Caco-2 (cell line): ENCODE measurements around the gene TLE7. TPM values are rescaled to one million over a fixed set of nuclear protein-coding genes. Genes with fewer than 3 reads are reported as not detected.

ENCODE experiments used
- BruUV-seq: library from RNA; stranded (reverse); fragments of 400-500 nt; replicated peaks from 2 replicates; lab custom pipeline; 2021; lab: Mats Ljungman, UMichigan
- CTCF ChIA-PET: fragments of 300-600 bp; sonication (Branson Sonifier 250); formaldehyde crosslinking; loops from one replicate; lab custom pipeline; 2022; ENCODE audit warnings: antibody characterized with exemption; lab: Charles Lee
- POLR2A ChIA-PET: fragments of 300-600 bp; sonication (Branson Sonifier 250); formaldehyde crosslinking; loops from one replicate; lab custom pipeline; 2022; ENCODE audit warnings: antibody characterized with exemption; lab: Charles Lee
- DNase-seq, 2 experiments: peaks; one replicate each; pipeline versions ENCODE4 v3.0.0 to v3.0.0-alpha.2; 2020 to 2022
- H3K27me3 ChIP-seq: replicated peaks from 2 replicates; pipeline ENCODE4 v1.6.0; 2011; ENCODE audit warnings: low read length; ENCODE audit not compliant: control insufficient read depth, insufficient read depth
- H3K36me3 ChIP-seq: 2 replicates; pipeline ENCODE4 v1.5.1; 2011; ENCODE audit warnings: low read length; ENCODE audit not compliant: control insufficient read depth, insufficient read depth
- H3K4me1 ChIP-seq: fragments of 250-450 bp; sonication (Bioruptor Pico); 2 replicates; pipeline ENCODE4 v1.5.1; 2020; ENCODE audit warnings: mild to moderate bottlenecking
- H3K4me3 ChIP-seq: 2 replicates; pipeline ENCODE4 v1.5.1; 2011; ENCODE audit warnings: low read depth, mild to moderate bottlenecking, control low read depth, low read length
- H3K9me3 ChIP-seq: fragments of 250-450 bp; sonication (Bioruptor Pico); 2 replicates; pipeline ENCODE4 v1.5.1; 2020; ENCODE audit warnings: mild to moderate bottlenecking, moderate library complexity
- H3K27ac Mint-ChIP-seq: one replicate; pipeline ENCODE4 v1.8.0; 2022; ENCODE audit warnings: mixed read lengths; ENCODE audit not compliant: unreplicated experiment
- H3K27me3 Mint-ChIP-seq: one replicate; pipeline ENCODE4 v1.8.0; 2022; ENCODE audit warnings: mixed read lengths; ENCODE audit not compliant: insufficient read depth, unreplicated experiment
- H3K36me3 Mint-ChIP-seq: one replicate; pipeline ENCODE4 v1.8.0; 2022; ENCODE audit warnings: mild to moderate bottlenecking, mixed read lengths; ENCODE audit not compliant: insufficient read depth, unreplicated experiment
- H3K4me1 Mint-ChIP-seq: one replicate; pipeline ENCODE4 v1.8.0; 2022; ENCODE audit warnings: low read depth, mixed read lengths; ENCODE audit not compliant: unreplicated experiment
- H3K4me3 Mint-ChIP-seq: one replicate; pipeline ENCODE4 v1.8.0; 2022; ENCODE audit warnings: mild to moderate bottlenecking, moderate library complexity, mixed read lengths; ENCODE audit not compliant: unreplicated experiment
- H3K9me3 Mint-ChIP-seq: one replicate; pipeline ENCODE4 v1.8.0; 2022; ENCODE audit warnings: mixed read lengths; ENCODE audit not compliant: unreplicated experiment
- intact Hi-C: fragments of 100-400 bp; cut with micrococcal nuclease; formaldehyde crosslinking; loops from one replicate; pipeline ENCODE4 v1.10.0; 2022; ENCODE audit not compliant: unreplicated experiment
- total RNA-seq: library from RNA; stranded (reverse); gene quantifications from 2 replicates; pipeline ENCODE4 v1.2.3, GENCODE V29; 2022
- TF ChIP-seq, protein P1 (sequence below), 2 experiments: fragments of 200-600 bp in 1 of 2; IDR thresholded peaks; 1 replicate in 1 of 2; 2 replicates in 1 of 2; pipeline versions ENCODE4 v1.5.1 to v1.8.0; 2011 to 2022; ENCODE audit warnings: antibody characterized with exemption in 1 of 2, control low read depth in 1 of 2, inconsistent platforms in 1 of 2, low read depth in 1 of 2, low read length in 1 of 2, mild to moderate bottlenecking in 1 of 2, moderate library complexity in 1 of 2; ENCODE audit not compliant: insufficient read depth in 1 of 2, severe bottlenecking in 1 of 2, unreplicated experiment in 1 of 2

The TLE7 gene
- total RNA-seq, 1 experiment from 2014 or later, result not detected

DNA sequence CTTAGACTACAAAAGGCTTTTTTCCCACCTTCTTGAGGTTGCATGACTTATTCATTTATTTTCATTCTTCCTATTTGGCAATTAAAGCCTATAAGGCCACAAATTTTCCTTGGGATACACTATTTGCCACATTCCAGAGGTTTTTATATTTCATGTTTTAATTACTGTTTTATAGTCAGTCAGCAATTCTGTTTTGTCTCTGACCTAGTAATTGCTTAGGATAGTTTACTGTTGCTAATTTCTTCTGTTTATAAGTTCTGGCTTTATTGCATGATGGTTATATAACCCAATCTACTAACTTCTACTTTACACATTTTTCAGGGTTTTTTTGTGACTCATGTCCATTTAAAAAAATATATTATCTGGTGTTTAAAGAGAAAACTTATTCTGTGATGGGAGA, 17.7 kb upstream of the TLE7 start:
- TF ChIP-seq, protein P1, sequence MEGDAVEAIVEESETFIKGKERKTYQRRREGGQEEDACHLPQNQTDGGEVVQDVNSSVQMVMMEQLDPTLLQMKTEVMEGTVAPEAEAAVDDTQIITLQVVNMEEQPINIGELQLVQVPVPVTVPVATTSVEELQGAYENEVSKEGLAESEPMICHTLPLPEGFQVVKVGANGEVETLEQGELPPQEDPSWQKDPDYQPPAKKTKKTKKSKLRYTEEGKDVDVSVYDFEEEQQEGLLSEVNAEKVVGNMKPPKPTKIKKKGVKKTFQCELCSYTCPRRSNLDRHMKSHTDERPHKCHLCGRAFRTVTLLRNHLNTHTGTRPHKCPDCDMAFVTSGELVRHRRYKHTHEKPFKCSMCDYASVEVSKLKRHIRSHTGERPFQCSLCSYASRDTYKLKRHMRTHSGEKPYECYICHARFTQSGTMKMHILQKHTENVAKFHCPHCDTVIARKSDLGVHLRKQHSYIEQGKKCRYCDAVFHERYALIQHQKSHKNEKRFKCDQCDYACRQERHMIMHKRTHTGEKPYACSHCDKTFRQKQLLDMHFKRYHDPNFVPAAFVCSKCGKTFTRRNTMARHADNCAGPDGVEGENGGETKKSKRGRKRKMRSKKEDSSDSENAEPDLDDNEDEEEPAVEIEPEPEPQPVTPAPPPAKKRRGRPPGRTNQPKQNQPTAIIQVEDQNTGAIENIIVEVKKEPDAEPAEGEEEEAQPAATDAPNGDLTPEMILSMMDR (IDR thresholded peaks at IDR 0.05; ENCODE audit: insufficient read depth in 1 of 2, low read depth in 1 of 2, low read length in 1 of 2, severe bottlenecking in 1 of 2, unreplicated experiment in 1 of 2), result no peak

DNA sequence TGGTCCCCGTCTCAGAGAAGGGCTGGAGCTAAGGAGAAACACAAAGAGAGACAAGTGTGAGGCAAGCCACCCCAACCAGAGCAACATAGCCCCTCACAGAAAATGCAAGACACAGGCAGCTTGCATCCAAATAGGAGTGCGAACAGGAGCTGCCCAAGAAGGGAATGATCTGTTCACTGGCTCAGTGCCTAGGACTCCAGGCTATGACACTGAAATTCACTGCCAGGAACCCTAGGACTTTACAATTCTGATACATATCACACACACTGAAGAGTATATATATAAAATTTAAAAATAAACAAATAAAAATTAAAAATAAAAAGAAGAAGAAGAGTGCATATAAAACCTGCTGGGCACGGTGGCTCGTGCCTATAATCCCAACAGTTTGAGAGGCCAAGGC, 14.9 kb upstream of the TLE7 start:
- ChIA-PET CTCF (no interaction called here), POLR2A (no interaction called here)
- H3K9me3 ChIP-seq, result no peaks in the 10 kb centered on the region
- no peak overlapping the region for H3K4me3 ChIP-seq
- Mint-ChIP-seq H3K27me3 (no peaks in the 10 kb centered on the region), H3K36me3 (peaks cover 26% of the 10 kb centered on the region), H3K9me3 (peaks cover 11% of the 10 kb centered on the region), H3K4me1 (no peaks in the 10 kb centered on the region), H3K27ac (no peak overlapping the region), H3K4me3 (no peak overlapping the region)
- H3K36me3 ChIP-seq, result 0 out of 2 replicates have a peak, but pooled peaks cover 1% of the 10 kb centered on the region
- BruUV-seq, result no TSS peak
- no peaks in the 10 kb centered on the region for H3K27me3 ChIP-seq
- DNase-seq, result no peak
- peaks cover 7% of the 10 kb centered on the region; the same call in 1 of the 2 replicates for H3K4me1 ChIP-seq
- intact Hi-C loops, result no loop called here
- TF ChIP-seq, protein P1 (IDR thresholded peaks at IDR 0.05; ENCODE audit: insufficient read depth in 1 of 2, low read depth in 1 of 2, low read length in 1 of 2, severe bottlenecking in 1 of 2, unreplicated experiment in 1 of 2), result no peak

More for the DNA sequence above, 17.7 kb upstream of the TLE7 start:
- Mint-ChIP-seq H3K9me3 (no peaks in the 10 kb centered on the region), H3K27ac (no peak overlapping the region), H3K4me1 (no peaks in the 10 kb centered on the region), H3K4me3 (no peak overlapping the region), H3K36me3 (peaks cover 15% of the 10 kb centered on the region), H3K27me3 (no peaks in the 10 kb centered on the region)
- POLR2A ChIA-PET, result no interaction called here
- CTCF ChIA-PET, result no interaction called here
- intact Hi-C loops, result no loop called here
- BruUV-seq, result no TSS peak
- peaks cover 7% of the 10 kb centered on the region; the same call in 1 of the 2 replicates for H3K4me1 ChIP-seq
- DNase-seq, result no peak
- H3K9me3 ChIP-seq, result no peaks in the 10 kb centered on the region
- 0 out of 2 replicates have a peak, but pooled peaks cover 1% of the 10 kb centered on the region for H3K36me3 ChIP-seq
- H3K27me3 ChIP-seq, result no peaks in the 10 kb centered on the region
- no peak overlapping the region for H3K4me3 ChIP-seq

DNA sequence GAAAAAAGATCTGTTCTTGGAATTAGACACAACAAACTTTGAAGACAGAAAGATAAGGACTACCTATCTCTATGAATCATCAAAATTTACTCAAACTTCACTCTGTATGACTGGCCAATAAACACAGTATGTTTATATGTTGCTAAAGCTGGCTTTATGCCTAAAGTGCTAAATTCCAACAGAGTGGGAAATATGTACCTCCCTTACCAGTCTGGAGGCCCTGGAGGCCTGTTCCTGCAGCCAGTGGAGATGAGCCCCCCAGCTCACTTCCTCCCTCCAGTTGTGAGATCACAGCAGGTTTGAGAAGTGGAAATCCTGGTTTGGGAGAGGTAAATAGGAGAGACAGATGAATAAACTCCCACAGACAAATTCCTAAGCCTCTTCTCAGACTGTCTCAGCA, 11.2 kb upstream of the TLE7 start:
- Histone ChIP-seq H3K36me3 (peaks cover 6% of the 10 kb centered on the region), H3K9me3 (peaks cover 21% of the 10 kb centered on the region), H3K4me3 (no peak overlapping the region), H3K4me1 (no peaks in the 10 kb centered on the region), H3K27me3 (no peaks in the 10 kb centered on the region)
- TF ChIP-seq, protein P1 (IDR thresholded peaks at IDR 0.05; ENCODE audit: insufficient read depth in 1 of 2, low read depth in 1 of 2, low read length in 1 of 2, severe bottlenecking in 1 of 2, unreplicated experiment in 1 of 2), result no peak
- H3K9me3 Mint-ChIP-seq, result peaks cover 46% of the 10 kb centered on the region
- POLR2A ChIA-PET, result no interaction called here
- no peak overlapping the region for H3K4me3 Mint-ChIP-seq
- BruUV-seq, result no TSS peak
- H3K4me1 Mint-ChIP-seq, result no peaks in the 10 kb centered on the region
- H3K27ac Mint-ChIP-seq, result no peak overlapping the region
- no peak for DNase-seq
- H3K27me3 Mint-ChIP-seq, result no peaks in the 10 kb centered on the region
- CTCF ChIA-PET, result no interaction called here
- intact Hi-C loops, result no loop called here
- peaks cover 51% of the 10 kb centered on the region for H3K36me3 Mint-ChIP-seq
